ACHN (cell line): ENCODE data around the gene LRRC1.

ENCODE experiments used
- DNase-seq: peaks from one replicate; pipeline ENCODE4 v3.0.0-alpha.2; 2015
- in situ Hi-C: cut with HindIII; loops from 2 replicates; pipeline ENCODE4 v1.10.0; 2017; ENCODE audit warnings: low sequenced_read_pairs, low pct_ligation_motif_present, low pct_unique_long_range_greater_than_20kb

Gene LRRC1

GRCh38 chr6:53929821-53930120 lies 135.0 kb downstream of the LRRC1 start:
- in situ Hi-C loops = no loop called here
- DNase-seq = no peak

- in situ Hi-C loops = no loop called here
- no peak for DNase-seq
Measured at GRCh38 chr6:53930330-53930729, 135.5 kb downstream of the LRRC1 start.

- in situ Hi-C loops = no loop called here
- no peak for DNase-seq
Measured at GRCh38 chr6:53931086-53931485, 136.3 kb downstream of the LRRC1 start.

GRCh38 chr6:53932516-53932915 lies 137.7 kb downstream of the LRRC1 start:
- in situ Hi-C loops = no loop called here
- DNase-seq = no peak

- DNase-seq = no peak
- in situ Hi-C loops = no loop called here
Measured at GRCh38 chr6:53934023-53934422, 139.2 kb downstream of the LRRC1 start.

GRCh38 chr6:53937461-53937860 lies 142.7 kb downstream of the LRRC1 start:
- in situ Hi-C loops = no loop called here
- no peak for DNase-seq

- DNase-seq = no peak
Measured at GRCh38 chr6:53938810-53939209, 144.0 kb downstream of the LRRC1 start.

GRCh38 chr6:53939830-53940229 lies 145.0 kb downstream of the LRRC1 start:
- in situ Hi-C loops = no loop called here
- no peak for DNase-seq

More at GRCh38 chr6:53938810-53939209, 144.0 kb downstream of the LRRC1 start:
- in situ Hi-C loops = no loop called here

- in situ Hi-C loops = no loop called here
- no peak for DNase-seq
Measured at GRCh38 chr6:53943395-53943794, 148.6 kb downstream of the LRRC1 start.

- in situ Hi-C loops = no loop called here
- no peak for DNase-seq
Measured at GRCh38 chr6:53944091-53944490, 149.3 kb downstream of the LRRC1 start.

GRCh38 chr6:53944543-53944942 lies 149.7 kb downstream of the LRRC1 start:
- DNase-seq = no peak
- in situ Hi-C loops = no loop called here

- in situ Hi-C loops = no loop called here
- no peak for DNase-seq
Measured at GRCh38 chr6:53945765-53946407, 151.1 kb downstream of the LRRC1 start.

- no peak for DNase-seq
- in situ Hi-C loops = no loop called here
Measured at GRCh38 chr6:53947780-53948179, 153.0 kb downstream of the LRRC1 start.

GRCh38 chr6:53951383-53951782 lies 156.6 kb downstream of the LRRC1 start:
- no peak for DNase-seq
- in situ Hi-C loops = no loop called here

- peak; percentile 64 for DNase-seq
- in situ Hi-C loops = no loop called here
Measured at GRCh38 chr6:53956068-53956711, 161.4 kb downstream of the LRRC1 start.

GRCh38 chr6:53956804-53957203 lies 162.0 kb downstream of the LRRC1 start:
- in situ Hi-C loops = no loop called here
- DNase-seq = no peak

GRCh38 chr6:53959717-53960116 lies 164.9 kb downstream of the LRRC1 start:
- in situ Hi-C loops = no loop called here
- DNase-seq = no peak

GRCh38 chr6:53960311-53960710 lies 165.5 kb downstream of the LRRC1 start:
- no peak for DNase-seq
- in situ Hi-C loops = no loop called here

- in situ Hi-C loops = no loop called here
- DNase-seq = peak; percentile 42
Measured at GRCh38 chr6:53961679-53962370, 167.0 kb downstream of the LRRC1 start.

GRCh38 chr6:53962646-53963045 lies 167.8 kb downstream of the LRRC1 start:
- in situ Hi-C loops = no loop called here
- DNase-seq = no peak
